Lower lobe of right lung (tissue), 2 donors: ENCODE results near the gene MYO10. TPM values are rescaled to one million over a fixed set of nuclear protein-coding genes. Genes with fewer than 3 reads are reported as not detected.

Source experiments
- ATAC-seq, 2 donors: fragments of 200-7000 bp; cut with Tn5 transposase; one replicate each; pipeline ENCODE4 v1.9.1; 2020 to 2022; ENCODE audit warnings: mild to moderate bottlenecking in 2 of 2, moderate library complexity in 2 of 2
- DNase-seq: peaks from one replicate; pipeline ENCODE4 v3.0.0-alpha.2; 2020
- H3K27ac ChIP-seq: fragments of 200-600 bp; one replicate; pipeline ENCODE4 v1.8.0; 2022
- H3K27me3 ChIP-seq: fragments of 200-600 bp; one replicate; pipeline ENCODE4 v1.8.0; 2022; ENCODE audit warnings: low read depth
- H3K36me3 ChIP-seq: fragments of 200-600 bp; one replicate; pipeline ENCODE4 v1.8.0; 2022; ENCODE audit warnings: mild to moderate bottlenecking
- H3K4me1 ChIP-seq: fragments of 200-600 bp; one replicate; pipeline ENCODE4 v1.8.0; 2022
- H3K4me3 ChIP-seq: fragments of 200-600 bp; one replicate; pipeline ENCODE4 v1.8.0; 2022; ENCODE audit warnings: mild to moderate bottlenecking
- H3K9me3 ChIP-seq: fragments of 200-600 bp; one replicate; pipeline ENCODE4 v1.8.0; 2022
- intact Hi-C: fragments of 100-400 bp; cut with DNase I; formaldehyde crosslinking; loops from one replicate; pipeline ENCODE4 v1.11.0; 2022
- total RNA-seq: library from RNA; stranded (reverse); fragmentation: NEBNext Ultra II Directional; extraction: Animal tissue kit (Norgen Biotek cat#: 25700); gene quantifications from one replicate; pipeline ENCODE4 v1.2.1, GENCODE V29; 2021
- TF ChIP-seq, protein P1 (sequence below): fragments of 200-600 bp; IDR thresholded peaks from one replicate; pipeline ENCODE4 v1.8.0; 2022; ENCODE audit warnings: antibody characterized with exemption, mild to moderate bottlenecking
- donor health status: DM: no; HTN: yes; CAD: no; lungs with severe emphysema.

Gene MYO10
- total RNA-seq, 1 donor from 2014 or later: 51.5 TPM

DNA sequence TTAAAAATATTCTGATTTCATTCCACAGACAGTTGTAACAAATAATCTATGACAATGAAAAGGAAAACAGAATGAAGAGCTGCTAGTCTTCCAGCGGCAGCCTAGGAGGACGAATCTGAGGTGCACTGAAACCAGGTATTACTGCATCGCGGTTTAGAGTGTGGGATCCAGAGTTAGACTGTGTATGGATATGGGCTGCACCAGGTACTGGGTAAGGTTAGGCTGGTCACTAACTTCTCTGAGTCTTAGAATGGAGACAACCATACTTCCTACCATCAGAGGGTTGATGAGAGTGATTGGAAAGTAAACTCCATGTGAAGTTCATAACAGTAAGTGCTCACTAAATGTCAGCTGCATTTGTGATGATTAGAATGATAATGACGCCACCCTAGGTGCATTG, 158.7 kb downstream of the MYO10 start:
- intact Hi-C loops: no loop called here
- Histone ChIP-seq H3K4me3 (no peak overlapping the region), H3K4me1 (peaks cover 9% of the 10 kb centered on the region), H3K9me3 (no peaks in the 10 kb centered on the region), H3K27ac (no peak overlapping the region), H3K27me3 (no peaks in the 10 kb centered on the region), H3K36me3 (peaks cover 48% of the 10 kb centered on the region)
- DNase-seq (no peak), ATAC-seq (no peak)
- TF ChIP-seq, protein P1, sequence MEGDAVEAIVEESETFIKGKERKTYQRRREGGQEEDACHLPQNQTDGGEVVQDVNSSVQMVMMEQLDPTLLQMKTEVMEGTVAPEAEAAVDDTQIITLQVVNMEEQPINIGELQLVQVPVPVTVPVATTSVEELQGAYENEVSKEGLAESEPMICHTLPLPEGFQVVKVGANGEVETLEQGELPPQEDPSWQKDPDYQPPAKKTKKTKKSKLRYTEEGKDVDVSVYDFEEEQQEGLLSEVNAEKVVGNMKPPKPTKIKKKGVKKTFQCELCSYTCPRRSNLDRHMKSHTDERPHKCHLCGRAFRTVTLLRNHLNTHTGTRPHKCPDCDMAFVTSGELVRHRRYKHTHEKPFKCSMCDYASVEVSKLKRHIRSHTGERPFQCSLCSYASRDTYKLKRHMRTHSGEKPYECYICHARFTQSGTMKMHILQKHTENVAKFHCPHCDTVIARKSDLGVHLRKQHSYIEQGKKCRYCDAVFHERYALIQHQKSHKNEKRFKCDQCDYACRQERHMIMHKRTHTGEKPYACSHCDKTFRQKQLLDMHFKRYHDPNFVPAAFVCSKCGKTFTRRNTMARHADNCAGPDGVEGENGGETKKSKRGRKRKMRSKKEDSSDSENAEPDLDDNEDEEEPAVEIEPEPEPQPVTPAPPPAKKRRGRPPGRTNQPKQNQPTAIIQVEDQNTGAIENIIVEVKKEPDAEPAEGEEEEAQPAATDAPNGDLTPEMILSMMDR: no peak

DNA sequence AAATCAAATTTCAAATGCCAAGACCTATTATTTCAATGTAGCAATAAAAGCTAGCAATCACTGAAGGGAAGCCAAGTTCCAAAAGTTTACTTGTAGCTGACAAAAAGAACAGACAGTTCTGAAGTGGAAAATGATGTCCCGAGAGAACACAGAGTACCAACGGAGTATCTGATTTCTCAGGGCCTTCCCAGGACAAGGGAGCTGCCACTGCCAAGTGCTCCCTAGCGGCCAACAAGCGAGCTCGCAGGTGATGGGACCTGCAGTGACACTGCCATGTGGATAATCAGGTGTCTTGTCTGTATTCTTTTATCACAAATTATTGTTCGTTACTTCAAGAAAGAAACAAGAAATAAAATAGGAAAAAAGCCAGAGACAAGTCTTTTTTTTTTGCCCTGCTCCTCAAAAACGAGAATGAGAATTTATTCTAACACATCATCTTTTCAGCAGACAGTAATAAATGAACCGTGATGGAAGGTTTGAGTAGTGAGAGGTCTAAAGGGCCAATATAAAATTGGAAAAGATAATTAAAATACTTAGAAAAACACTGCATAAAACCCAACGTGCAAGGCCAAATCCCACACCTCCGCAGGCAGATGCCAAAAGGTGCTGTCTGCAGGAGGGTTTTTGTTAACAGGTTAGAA, 159.4 kb downstream of the MYO10 start:
- DNase-seq: no peak
- intact Hi-C loops: no loop called here
- TF ChIP-seq, protein P1: peak; percentile 43
- peak in 1 of 2 donors; percentile 41 for ATAC-seq
- Histone ChIP-seq H3K36me3 (peaks cover 41% of the 10 kb centered on the region), H3K4me1 (peaks cover 9% of the 10 kb centered on the region), H3K27ac (peak overlapping the region; percentile 1), H3K9me3 (no peaks in the 10 kb centered on the region), H3K4me3 (no peak overlapping the region), H3K27me3 (no peaks in the 10 kb centered on the region)

GRCh38 chr5:16774806-16775205, 161.3 kb downstream of the MYO10 start:
- Histone ChIP-seq H3K27ac (no peak overlapping the region), H3K4me3 (no peak overlapping the region), H3K27me3 (no peaks in the 10 kb centered on the region), H3K4me1 (peaks cover 9% of the 10 kb centered on the region), H3K9me3 (no peaks in the 10 kb centered on the region), H3K36me3 (peaks cover 30% of the 10 kb centered on the region)
- DNase-seq: no peak
- intact Hi-C loops: no loop called here
- ATAC-seq: no peak
- TF ChIP-seq, protein P1: no peak

- DNase-seq (no peak), ATAC-seq (no peak)
- Histone ChIP-seq H3K36me3 (peaks cover 32% of the 10 kb centered on the region), H3K27me3 (no peaks in the 10 kb centered on the region), H3K9me3 (no peaks in the 10 kb centered on the region), H3K4me3 (no peak overlapping the region), H3K4me1 (peaks cover 9% of the 10 kb centered on the region), H3K27ac (no peak overlapping the region)
- intact Hi-C loops: no loop called here
- TF ChIP-seq, protein P1: no peak
These were observed 162.1 kb downstream of the MYO10 start for GRCh38 chr5:16773991-16774390.

- Histone ChIP-seq H3K36me3 (peaks cover 32% of the 10 kb centered on the region), H3K27ac (no peak overlapping the region), H3K4me3 (no peak overlapping the region), H3K27me3 (no peaks in the 10 kb centered on the region), H3K4me1 (peaks cover 9% of the 10 kb centered on the region), H3K9me3 (no peaks in the 10 kb centered on the region)
- TF ChIP-seq, protein P1: no peak
- ATAC-seq (no peak), DNase-seq (no peak)
- intact Hi-C loops: no loop called here
These were observed 163.5 kb downstream of the MYO10 start for GRCh38 chr5:16772556-16772955.
